ENCODE results near the gene PANK4.

GRCh38 chr1:2458687-2459086 is 67.7 kb downstream of the PANK4 start:
- no peak for TF ChIP-seq POLR2A (IDR thresholded peaks at IDR 0.05)
- TF ChIP-seq, protein P1, sequence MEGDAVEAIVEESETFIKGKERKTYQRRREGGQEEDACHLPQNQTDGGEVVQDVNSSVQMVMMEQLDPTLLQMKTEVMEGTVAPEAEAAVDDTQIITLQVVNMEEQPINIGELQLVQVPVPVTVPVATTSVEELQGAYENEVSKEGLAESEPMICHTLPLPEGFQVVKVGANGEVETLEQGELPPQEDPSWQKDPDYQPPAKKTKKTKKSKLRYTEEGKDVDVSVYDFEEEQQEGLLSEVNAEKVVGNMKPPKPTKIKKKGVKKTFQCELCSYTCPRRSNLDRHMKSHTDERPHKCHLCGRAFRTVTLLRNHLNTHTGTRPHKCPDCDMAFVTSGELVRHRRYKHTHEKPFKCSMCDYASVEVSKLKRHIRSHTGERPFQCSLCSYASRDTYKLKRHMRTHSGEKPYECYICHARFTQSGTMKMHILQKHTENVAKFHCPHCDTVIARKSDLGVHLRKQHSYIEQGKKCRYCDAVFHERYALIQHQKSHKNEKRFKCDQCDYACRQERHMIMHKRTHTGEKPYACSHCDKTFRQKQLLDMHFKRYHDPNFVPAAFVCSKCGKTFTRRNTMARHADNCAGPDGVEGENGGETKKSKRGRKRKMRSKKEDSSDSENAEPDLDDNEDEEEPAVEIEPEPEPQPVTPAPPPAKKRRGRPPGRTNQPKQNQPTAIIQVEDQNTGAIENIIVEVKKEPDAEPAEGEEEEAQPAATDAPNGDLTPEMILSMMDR (IDR thresholded peaks at IDR 0.05), result no peak

Data from Peyer's patch (tissue), 4 donors.